ENCODE results near the gene PARD3. TPM values are rescaled to one million over a fixed set of nuclear protein-coding genes. Genes with fewer than 3 reads are reported as not detected.
"Not testable (repeated sequence)": the region's sequence is repeated elsewhere in the genome, so short reads cannot be mapped to it uniquely, and the experiment has no call there.

PARD3 gene
- total and polyA plus RNA-seq, 2 experiments from 2014 or later: 47.2 to 59.7 TPM

DNA sequence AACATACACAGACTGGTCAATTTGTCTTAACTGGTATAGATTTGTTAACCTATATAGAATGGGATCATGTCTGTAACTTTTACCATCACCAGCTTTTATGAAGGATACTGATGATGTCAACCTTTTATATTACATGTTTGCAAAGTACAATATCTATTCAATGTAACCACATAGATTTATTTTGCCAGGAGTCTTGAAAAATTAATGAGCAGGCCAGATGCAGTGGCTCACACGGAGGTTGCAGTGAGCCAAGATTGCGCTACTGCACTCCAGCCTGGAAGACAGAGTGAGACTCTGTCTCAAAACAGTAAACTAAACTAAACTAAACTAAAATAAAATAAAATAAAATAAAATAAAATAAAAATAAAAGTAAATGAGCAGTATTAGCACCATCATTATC is 30.0 kb upstream of the PARD3 start:
- Histone ChIP-seq H3K79me2 (no peaks in the 10 kb centered on the region), H4K20me1 (ENCODE audit: insufficient read depth, poor library complexity, severe bottlenecking) (no peaks in the 10 kb centered on the region), H3K27me3 (no peaks in the 10 kb centered on the region), H3K9me2 (replicated peaks; ENCODE audit: insufficient read depth) (no peaks in the 10 kb centered on the region), H3K36me3 (replicated peaks; ENCODE audit: insufficient read depth, low read depth) (no peaks in the 10 kb centered on the region), H2AFZ (no peak overlapping the region), H3K9me3 (ENCODE audit: low read depth) (no peaks in the 10 kb centered on the region), H3K27ac (no peak overlapping the region), H3K4me2 (no peak overlapping the region), H3K4me1 (ENCODE audit: insufficient read depth) (no peaks in the 10 kb centered on the region), H3K4me3 (no peak overlapping the region)
- 82% methylated on average over 2 of the region's 2 CpGs for WGBS (ENCODE audit: low lambda C conversion rate, missing lambda C conversion rate)
- no peak for TF ChIP-seq EZH2 (IDR thresholded peaks at IDR 0.05; ENCODE audit: borderline replicate concordance)
- TF ChIP-seq EZH2phosphoT487 (IDR thresholded peaks at IDR 0.05; ENCODE audit: low read depth, severe bottlenecking, unreplicated experiment): no peak
- TF ChIP-seq CTCF (IDR thresholded peaks at IDR 0.05; ENCODE audit: poor library complexity): no peak
- no peak for DNase-seq (ENCODE audit: low spot score)

DNA sequence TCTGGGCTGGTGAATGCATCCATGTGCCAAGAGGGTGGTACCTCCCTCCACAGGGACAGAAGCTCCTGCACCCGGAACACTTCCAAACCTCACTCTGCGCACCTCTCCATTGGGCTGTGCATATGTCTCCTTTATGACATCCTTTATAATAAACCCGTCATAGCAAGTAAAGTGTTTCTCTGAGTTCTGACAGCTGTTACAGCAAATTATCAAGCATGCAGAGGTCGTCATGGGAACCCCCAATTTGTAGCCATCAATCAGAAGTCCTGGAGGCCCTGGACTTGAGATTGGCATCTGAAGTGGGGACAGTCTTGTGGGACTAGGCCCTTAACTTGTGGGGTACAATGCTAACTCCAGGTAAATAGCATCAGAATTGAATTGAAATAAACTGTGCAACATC is 29.4 kb upstream of the PARD3 start:
- Histone ChIP-seq H3K36me3 (replicated peaks; ENCODE audit: insufficient read depth, low read depth) (no peaks in the 10 kb centered on the region), H3K9me3 (ENCODE audit: low read depth) (no peaks in the 10 kb centered on the region), H2AFZ (no peak overlapping the region), H3K9me2 (replicated peaks; ENCODE audit: insufficient read depth) (no peaks in the 10 kb centered on the region), H3K79me2 (no peaks in the 10 kb centered on the region), H3K27me3 (no peaks in the 10 kb centered on the region), H3K27ac (no peak overlapping the region), H3K4me2 (no peak overlapping the region), H3K4me1 (ENCODE audit: insufficient read depth) (no peaks in the 10 kb centered on the region), H3K4me3 (no peak overlapping the region), H4K20me1 (ENCODE audit: insufficient read depth, poor library complexity, severe bottlenecking) (no peaks in the 10 kb centered on the region)
- 92% methylated on average over 4 of the region's 4 CpGs for WGBS (ENCODE audit: low lambda C conversion rate, missing lambda C conversion rate)
- TF ChIP-seq EZH2phosphoT487 (IDR thresholded peaks at IDR 0.05; ENCODE audit: low read depth, severe bottlenecking, unreplicated experiment): no peak
- TF ChIP-seq EZH2 (IDR thresholded peaks at IDR 0.05; ENCODE audit: borderline replicate concordance): no peak
- no peak for TF ChIP-seq CTCF (IDR thresholded peaks at IDR 0.05; ENCODE audit: poor library complexity)
- no peak for DNase-seq (ENCODE audit: low spot score)

DNA sequence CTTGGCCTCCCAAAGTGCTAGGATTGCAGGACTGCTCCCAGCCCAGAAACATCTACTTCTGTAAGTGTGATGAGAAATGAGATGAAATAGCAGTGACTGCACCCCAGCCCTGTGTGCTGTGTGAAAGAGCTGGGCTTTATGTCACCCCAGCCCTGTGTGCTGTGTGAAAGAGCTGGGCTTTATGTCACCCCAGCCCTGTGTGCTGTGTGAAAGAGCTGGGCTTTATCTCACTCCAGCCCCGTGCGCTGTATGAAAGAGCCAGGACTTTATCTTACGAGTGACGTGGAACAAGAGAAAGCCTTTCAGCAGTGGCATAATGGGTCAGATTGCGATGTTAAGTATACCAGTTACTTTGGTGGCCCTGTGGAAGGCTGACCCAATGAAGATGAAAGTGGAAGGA is 28.4 kb upstream of the PARD3 start:
- H3K27ac ChIP-seq; H3K4me1 ChIP-seq (ENCODE audit: insufficient read depth); H3K9me3 ChIP-seq (ENCODE audit: low read depth); H3K4me3 ChIP-seq; H2AFZ ChIP-seq; DNase-seq (ENCODE audit: low spot score); H3K27me3 ChIP-seq; H3K4me2 ChIP-seq; H3K79me2 ChIP-seq; H3K36me3 ChIP-seq (replicated peaks; ENCODE audit: insufficient read depth, low read depth); H3K9me2 ChIP-seq (replicated peaks; ENCODE audit: insufficient read depth); H4K20me1 ChIP-seq (ENCODE audit: insufficient read depth, poor library complexity, severe bottlenecking): not testable (repeated sequence)
- 85% methylated on average over 5 of the region's 5 CpGs for WGBS (ENCODE audit: low lambda C conversion rate, missing lambda C conversion rate)

DNA sequence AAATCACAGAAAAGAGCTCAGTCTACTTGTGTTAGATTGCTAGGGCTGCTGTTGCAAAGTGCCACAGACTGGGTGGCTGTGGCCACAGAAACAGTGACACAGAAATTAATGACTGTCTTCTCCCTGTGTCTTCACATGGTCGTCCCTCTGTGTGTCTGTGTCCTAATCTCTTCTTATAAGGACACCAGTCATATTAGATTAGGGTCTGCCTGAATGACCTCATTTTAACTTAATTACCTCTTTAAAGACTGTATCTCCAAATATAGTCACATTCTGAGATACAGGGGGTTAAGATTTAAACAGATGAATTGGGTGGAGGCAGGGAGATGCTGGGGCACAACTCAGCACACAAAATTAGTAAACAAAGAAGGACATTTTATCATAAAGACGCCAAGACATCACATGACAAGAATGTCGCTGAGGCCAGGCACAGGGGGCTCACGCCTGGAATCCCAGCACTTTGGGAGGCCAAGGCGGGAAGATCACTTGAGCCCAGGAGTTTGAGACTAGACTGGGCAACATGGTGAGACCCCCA is 23.3 kb upstream of the PARD3 start:
- Histone ChIP-seq H3K36me3 (replicated peaks; ENCODE audit: insufficient read depth, low read depth) (no peaks in the 10 kb centered on the region), H3K4me2 (no peak overlapping the region), H3K27me3 (no peaks in the 10 kb centered on the region), H3K4me1 (ENCODE audit: insufficient read depth) (no peaks in the 10 kb centered on the region), H2AFZ (no peak overlapping the region), H3K79me2 (no peaks in the 10 kb centered on the region), H3K9me3 (ENCODE audit: low read depth) (no peaks in the 10 kb centered on the region), H3K27ac (no peak overlapping the region), H4K20me1 (ENCODE audit: insufficient read depth, poor library complexity, severe bottlenecking) (no peaks in the 10 kb centered on the region), H3K4me3 (no peak overlapping the region), H3K9me2 (replicated peaks; ENCODE audit: insufficient read depth) (no peaks in the 10 kb centered on the region)
- WGBS (ENCODE audit: low lambda C conversion rate, missing lambda C conversion rate): 81% methylated on average over 5 of the region's 5 CpGs
- no peak for DNase-seq (ENCODE audit: low spot score)
- no peak for TF ChIP-seq EZH2phosphoT487 (IDR thresholded peaks at IDR 0.05; ENCODE audit: low read depth, severe bottlenecking, unreplicated experiment)
- no peak for TF ChIP-seq CTCF (IDR thresholded peaks at IDR 0.05; ENCODE audit: poor library complexity)
- TF ChIP-seq EZH2 (IDR thresholded peaks at IDR 0.05; ENCODE audit: borderline replicate concordance): no peak
